ENCODE measurements around the gene CCDC169.

- no peak for TF ChIP-seq CTCF (IDR thresholded peaks at IDR 0.05)
- no peak for TF ChIP-seq EZH2 (IDR thresholded peaks at IDR 0.05; ENCODE audit: borderline replicate concordance, insufficient read depth, low read depth, low read length, poor library complexity, severe bottlenecking)
These were observed 80.2 kb downstream of the CCDC169 start for GRCh38 chr13:36217456-36217855.

Data from B cell (primary cell).